Lower leg skin (tissue), 3 donors: ENCODE data around the gene CFAP54.

Experiments used
- POLR2A ChIP-seq, 2 donors: fragments of 450-650 bp; IDR thresholded peaks; one replicate each; pipeline ENCODE4 v1.6.1; 2016 to 2017; ENCODE audit warnings: antibody characterized with exemption in 2 of 2, mild to moderate bottlenecking in 1 of 2, moderate library complexity in 1 of 2
- TF ChIP-seq, protein P1 (sequence below), 3 donors: fragments of 450-650 bp; IDR thresholded peaks; one replicate each; pipeline ENCODE4 v1.5.1; 2016; ENCODE audit warnings: antibody characterized with exemption in 3 of 3, mild to moderate bottlenecking in 3 of 3, moderate library complexity in 2 of 3

DNA sequence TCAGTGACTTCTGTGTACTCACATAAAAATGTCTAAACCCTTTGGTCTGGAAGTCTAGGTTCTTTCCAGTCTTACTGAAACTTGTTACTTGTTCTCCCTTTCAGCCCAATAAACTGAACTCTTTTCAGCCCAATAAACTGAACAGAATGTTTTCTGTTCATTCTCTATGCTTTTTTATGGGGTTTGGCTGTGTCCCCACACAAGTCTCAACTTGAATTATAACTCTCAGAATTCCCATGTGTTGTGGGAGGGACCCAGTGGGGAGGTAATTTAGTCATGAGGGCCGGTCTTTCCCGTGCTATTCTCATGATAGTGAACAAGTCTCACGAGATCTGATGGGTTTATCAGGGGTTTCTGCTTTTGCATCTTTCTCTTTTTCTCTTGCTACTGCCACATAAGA, 402.7 kb downstream of the CFAP54 start:
- TF ChIP-seq POLR2A (IDR thresholded peaks at IDR 0.05) = no peak
- TF ChIP-seq, protein P1, sequence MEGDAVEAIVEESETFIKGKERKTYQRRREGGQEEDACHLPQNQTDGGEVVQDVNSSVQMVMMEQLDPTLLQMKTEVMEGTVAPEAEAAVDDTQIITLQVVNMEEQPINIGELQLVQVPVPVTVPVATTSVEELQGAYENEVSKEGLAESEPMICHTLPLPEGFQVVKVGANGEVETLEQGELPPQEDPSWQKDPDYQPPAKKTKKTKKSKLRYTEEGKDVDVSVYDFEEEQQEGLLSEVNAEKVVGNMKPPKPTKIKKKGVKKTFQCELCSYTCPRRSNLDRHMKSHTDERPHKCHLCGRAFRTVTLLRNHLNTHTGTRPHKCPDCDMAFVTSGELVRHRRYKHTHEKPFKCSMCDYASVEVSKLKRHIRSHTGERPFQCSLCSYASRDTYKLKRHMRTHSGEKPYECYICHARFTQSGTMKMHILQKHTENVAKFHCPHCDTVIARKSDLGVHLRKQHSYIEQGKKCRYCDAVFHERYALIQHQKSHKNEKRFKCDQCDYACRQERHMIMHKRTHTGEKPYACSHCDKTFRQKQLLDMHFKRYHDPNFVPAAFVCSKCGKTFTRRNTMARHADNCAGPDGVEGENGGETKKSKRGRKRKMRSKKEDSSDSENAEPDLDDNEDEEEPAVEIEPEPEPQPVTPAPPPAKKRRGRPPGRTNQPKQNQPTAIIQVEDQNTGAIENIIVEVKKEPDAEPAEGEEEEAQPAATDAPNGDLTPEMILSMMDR (IDR thresholded peaks at IDR 0.05) = no peak
